ENCODE results near the gene USPL1.

- TF ChIP-seq CTCF (IDR thresholded peaks at IDR 0.05; ENCODE audit: insufficient read depth, low read length, poor library complexity, severe bottlenecking), result no peak
- TF ChIP-seq EZH2phosphoT487 (conservative IDR thresholded peaks at IDR 0.05; ENCODE audit: low read length), result no peak
Measured at GRCh38 chr13:30665638-30666037, 47.9 kb downstream of the USPL1 start.

Data from SU-DHL-6 (cell line).